OCI-LY7 (cell line): ENCODE results near the gene INPP5A.

Source experiments
- CTCF ChIP-seq: fragments of 200-600 bp; sonication (generic); conservative IDR thresholded peaks from 2 replicates; pipeline ENCODE4 v1.5.1; 2014; ENCODE audit warnings: mild to moderate bottlenecking, antibody characterized with exemption, low read length, moderate library complexity, mixed read lengths
- EZH2phosphoT487 ChIP-seq: fragments of 200-600 bp; sonication (generic); IDR thresholded peaks from 2 replicates; pipeline ENCODE4 v1.6.1; 2018; ENCODE audit warnings: low read depth, borderline replicate concordance, mild to moderate bottlenecking, mixed run types, antibody characterized with exemption, low read length, moderate library complexity, mixed read lengths

- TF ChIP-seq CTCF (no peak), EZH2phosphoT487 (no peak)
Measured at GRCh38 chr10:132687181-132687892, 149.8 kb downstream of the INPP5A start.
